Stimulated activated effector memory CD8-positive, alpha-beta T cell treated with anti-CD3 and anti-CD28 coated beads, Interleukin-12 subunit alpha, Interleukin-12 subunit beta, amount 100 ng/mL, for 72 hours (primary cell): ENCODE results near the gene NCAPH2.

ENCODE experiments used
- ATAC-seq: fragments of 150-1000 bp; cut with Tn5 transposase; 2 replicates; pipeline ENCODE4 v1.10.0; 2021
- DNase-seq, 2 donors: peaks; one replicate each; pipeline ENCODE4 v3.0.0; 2021 to 2022; ENCODE audit warnings: low spot score in 2 of 2
- H3K27ac Mint-ChIP-seq: one replicate; pipeline ENCODE4 v1.8.0; 2022; ENCODE audit warnings: mild to moderate bottlenecking, mixed read lengths
- H3K36me3 Mint-ChIP-seq: one replicate; pipeline ENCODE4 v1.8.0; 2022; ENCODE audit warnings: mild to moderate bottlenecking, mixed read lengths
- H3K4me1 Mint-ChIP-seq: one replicate; pipeline ENCODE4 v1.8.0; 2022; ENCODE audit warnings: mixed read lengths
- H3K4me3 Mint-ChIP-seq: one replicate; pipeline ENCODE4 v1.8.0; 2022; ENCODE audit warnings: mild to moderate bottlenecking, mixed read lengths
- H3K9me3 Mint-ChIP-seq: one replicate; pipeline ENCODE4 v1.8.0; 2022; ENCODE audit warnings: mixed read lengths

NCAPH2 gene

GRCh38 chr22:50551160-50551752, 43.2 kb downstream of the NCAPH2 start:
- Mint-ChIP-seq H3K9me3 (no peaks in the 10 kb centered on the region), H3K36me3 (no peaks in the 10 kb centered on the region), H3K4me1 (peaks cover 14% of the 10 kb centered on the region), H3K27ac (no peak overlapping the region), H3K4me3 (peak overlapping the region; percentile 72)
- DNase-seq (no peak), ATAC-seq (no peak)

- Mint-ChIP-seq H3K4me1 (peaks cover 13% of the 10 kb centered on the region), H3K4me3 (no peak overlapping the region), H3K9me3 (no peaks in the 10 kb centered on the region), H3K27ac (no peak overlapping the region), H3K36me3 (no peaks in the 10 kb centered on the region)
- ATAC-seq (no peak), DNase-seq (no peak)
These were observed 45.3 kb downstream of the NCAPH2 start for GRCh38 chr22:50553310-50553709.

- H3K9me3 Mint-ChIP-seq: no peaks in the 10 kb centered on the region
- H3K36me3 Mint-ChIP-seq: no peaks in the 10 kb centered on the region
- H3K4me3 Mint-ChIP-seq: no peak overlapping the region
These were observed 48.7 kb downstream of the NCAPH2 start for GRCh38 chr22:50556703-50557102.

GRCh38 chr22:50560034-50560433, 52.0 kb downstream of the NCAPH2 start:
- ATAC-seq: no peak
- H3K4me3 Mint-ChIP-seq: no peak overlapping the region
- no peak overlapping the region for H3K27ac Mint-ChIP-seq
- no peaks in the 10 kb centered on the region for H3K36me3 Mint-ChIP-seq
- no peak for DNase-seq
- no peaks in the 10 kb centered on the region for H3K9me3 Mint-ChIP-seq
- H3K4me1 Mint-ChIP-seq: peaks cover 24% of the 10 kb centered on the region

More at GRCh38 chr22:50556703-50557102, 48.7 kb downstream of the NCAPH2 start:
- ATAC-seq: no peak
- Mint-ChIP-seq H3K27ac (no peak overlapping the region), H3K4me1 (peaks cover 10% of the 10 kb centered on the region)
- DNase-seq: no peak

- H3K36me3 Mint-ChIP-seq: no peaks in the 10 kb centered on the region
- no peak for ATAC-seq
- H3K9me3 Mint-ChIP-seq: no peaks in the 10 kb centered on the region
- H3K27ac Mint-ChIP-seq: peak overlapping the region; percentile 91
- no peak for DNase-seq
- H3K4me3 Mint-ChIP-seq: peak overlapping the region; percentile 70
- H3K4me1 Mint-ChIP-seq: peaks cover 24% of the 10 kb centered on the region
These were observed 53.7 kb downstream of the NCAPH2 start for GRCh38 chr22:50561401-50562358.

- ATAC-seq: peak; percentile 95
- peak; percentile 99 for DNase-seq
- H3K4me3 Mint-ChIP-seq: peak within 1 kb of the TSS; percentile 89
- peaks cover 3% of the 10 kb centered on the region for H3K36me3 Mint-ChIP-seq
- H3K9me3 Mint-ChIP-seq: no peaks in the 10 kb centered on the region
- H3K4me1 Mint-ChIP-seq: peaks cover 24% of the 10 kb centered on the region
- H3K27ac Mint-ChIP-seq: peak within 1 kb of the TSS; percentile 91
These were observed 54.7 kb downstream of the NCAPH2 start, which contains the start of gene SYCE3 for GRCh38 chr22:50562523-50563412. SYCE3 (minus strand) TSS chr22:50562919; CDS start chr22:50556405, 6,514 bp downstream.

- no peaks in the 10 kb centered on the region for H3K9me3 Mint-ChIP-seq
- peaks cover 12% of the 10 kb centered on the region for H3K36me3 Mint-ChIP-seq
- peaks cover 24% of the 10 kb centered on the region for H3K4me1 Mint-ChIP-seq
- no peak for ATAC-seq
- H3K4me3 Mint-ChIP-seq: peak overlapping the region; percentile 89
- no peak for DNase-seq
- peak overlapping the region; percentile 72 for H3K27ac Mint-ChIP-seq
These were observed 55.6 kb downstream of the NCAPH2 start for GRCh38 chr22:50563413-50564160.

GRCh38 chr22:50564289-50564688, 56.3 kb downstream of the NCAPH2 start:
- ATAC-seq (no peak), DNase-seq (no peak)
- H3K36me3 Mint-ChIP-seq: peaks cover 19% of the 10 kb centered on the region
- H3K27ac Mint-ChIP-seq: no peak overlapping the region
- H3K4me1 Mint-ChIP-seq: peaks cover 24% of the 10 kb centered on the region
- no peak overlapping the region for H3K4me3 Mint-ChIP-seq
- H3K9me3 Mint-ChIP-seq: no peaks in the 10 kb centered on the region

GRCh38 chr22:50567721-50568252, 59.8 kb downstream of the NCAPH2 start:
- H3K4me3 Mint-ChIP-seq: no peak overlapping the region
- ATAC-seq (no peak), DNase-seq (no peak)
- H3K27ac Mint-ChIP-seq: no peak overlapping the region
- peaks cover 45% of the 10 kb centered on the region for H3K36me3 Mint-ChIP-seq
- H3K4me1 Mint-ChIP-seq: peaks cover 10% of the 10 kb centered on the region
- H3K9me3 Mint-ChIP-seq: no peaks in the 10 kb centered on the region

GRCh38 chr22:50568626-50569025, 60.6 kb downstream of the NCAPH2 start:
- Mint-ChIP-seq H3K4me3 (no peak overlapping the region), H3K36me3 (peaks cover 46% of the 10 kb centered on the region), H3K9me3 (no peaks in the 10 kb centered on the region), H3K27ac (no peak overlapping the region), H3K4me1 (peaks cover 2% of the 10 kb centered on the region)
- DNase-seq (no peak), ATAC-seq (no peak)

- ATAC-seq (no peak), DNase-seq (no peak)
- Mint-ChIP-seq H3K4me1 (no peaks in the 10 kb centered on the region), H3K4me3 (no peak overlapping the region), H3K27ac (no peak overlapping the region), H3K36me3 (peaks cover 46% of the 10 kb centered on the region), H3K9me3 (no peaks in the 10 kb centered on the region)
These were observed 61.0 kb downstream of the NCAPH2 start for GRCh38 chr22:50569041-50569459.

GRCh38 chr22:50569896-50570535, 62.0 kb downstream of the NCAPH2 start:
- H3K36me3 Mint-ChIP-seq: peaks cover 47% of the 10 kb centered on the region
- H3K4me3 Mint-ChIP-seq: no peak overlapping the region
- ATAC-seq: no peak
- no peaks in the 10 kb centered on the region for H3K4me1 Mint-ChIP-seq
- H3K9me3 Mint-ChIP-seq: no peaks in the 10 kb centered on the region
- no peak overlapping the region for H3K27ac Mint-ChIP-seq
- DNase-seq: no peak

GRCh38 chr22:50570861-50571260, 62.8 kb downstream of the NCAPH2 start:
- H3K36me3 Mint-ChIP-seq: peaks cover 52% of the 10 kb centered on the region

More at GRCh38 chr22:50570861-50571260, 62.8 kb downstream of the NCAPH2 start:
- no peaks in the 10 kb centered on the region for H3K4me1 Mint-ChIP-seq
- H3K27ac Mint-ChIP-seq: no peak overlapping the region
- DNase-seq (no peak), ATAC-seq (no peak)
- H3K9me3 Mint-ChIP-seq: no peaks in the 10 kb centered on the region
- no peak overlapping the region for H3K4me3 Mint-ChIP-seq
